ENCODE results near the gene FTO.

GRCh38 chr16:54112451-54113206, 408.7 kb downstream of the FTO start:
- TF ChIP-seq CREM (CRISPR knock-in tag; IDR thresholded peaks at IDR 0.05) (no peak), CTCF (IDR thresholded peaks at IDR 0.05) (no peak), MAX (CRISPR knock-in tag; IDR thresholded peaks at IDR 0.05) (no peak), ZNF425 (CRISPR knock-in tag; conservative IDR thresholded peaks at IDR 0.05) (no peak), ZNF317 (CRISPR knock-in tag; IDR thresholded peaks at IDR 0.05; ENCODE audit: borderline replicate concordance, low read depth) (no peak), E2F5 (CRISPR knock-in tag; IDR thresholded peaks at IDR 0.05) (no peak), ZNF416 (CRISPR knock-in tag; IDR thresholded peaks at IDR 0.05) (no peak), E2F4 (CRISPR knock-in tag; IDR thresholded peaks at IDR 0.05; ENCODE audit: borderline replicate concordance, low read depth) (no peak), ELF4 (CRISPR knock-in tag; IDR thresholded peaks at IDR 0.05; ENCODE audit: low read depth) (no peak), TP53 (CRISPR knock-in tag; IDR thresholded peaks at IDR 0.05) (no peak)
